Left lung (tissue), 10 donors: ENCODE data around the gene SUPT6H. TPM values are rescaled to one million over a fixed set of nuclear protein-coding genes. Genes with fewer than 3 reads are reported as not detected.

Experiments
- ATAC-seq: fragments of 200-7000 bp; cut with Tn5 transposase; one replicate; pipeline ENCODE4 v1.9.1; 2020; ENCODE audit warnings: moderate library complexity
- DNase-seq, 4 donors: peaks; one replicate each; pipeline ENCODE4 v3.0.0-alpha.2; 2013 to 2020
- H3K27ac ChIP-seq, 2 donors: fragments of 200-600 bp; sonication (generic) in 1 of 2; one replicate each; pipeline versions ENCODE4 v1.5.0 to v1.8.0; 2020 to 2021
- H3K27me3 ChIP-seq, 2 donors: fragments of 200-600 bp; sonication (generic) in 1 of 2; one replicate each; pipeline versions ENCODE4 v1.5.0 to v1.8.0; 2020 to 2021
- H3K36me3 ChIP-seq, 2 donors: fragments of 200-600 bp; sonication (generic) in 1 of 2; one replicate each; pipeline versions ENCODE4 v1.5.0 to v1.8.0; 2020 to 2021
- H3K4me1 ChIP-seq, 2 donors: fragments of 200-600 bp; one replicate each; pipeline ENCODE4 v1.8.0; 2021
- H3K4me3 ChIP-seq, 2 donors: fragments of 200-600 bp; sonication (generic) in 1 of 2; one replicate each; pipeline versions ENCODE4 v1.5.0 to v1.8.0; 2020 to 2021; ENCODE audit warnings: mild to moderate bottlenecking in 1 of 2
- H3K9me3 ChIP-seq, 2 donors: fragments of 200-600 bp; sonication (generic) in 1 of 2; one replicate each; pipeline versions ENCODE4 v1.5.0 to v1.8.0; 2020 to 2021
- intact Hi-C, 2 donors: fragments of 100-400 bp; cut with DNase I; formaldehyde crosslinking; loops; one replicate each; pipeline versions ENCODE4 v1.11.2 to v1.14.2; 2022
- polyA plus RNA-seq, 6 donors: library from polyadenylated mRNA; unstranded; fragments of 120-200 nt; gene quantifications; one replicate each; pipeline ENCODE4 v1.2.1, GENCODE V29; 2013; ENCODE audit not compliant: insufficient read length in 6 of 6
- total RNA-seq, 2 donors: library from RNA; stranded (reverse); fragmentation: NEBNext Ultra II Directional; extraction: Animal tissue kit (Norgen Biotek cat#: 25700); gene quantifications; one replicate each; pipeline ENCODE4 v1.2.1, GENCODE V29; 2021
- TF ChIP-seq, protein P1 (sequence below), 2 donors: fragments of 200-600 bp; sonication (generic) in 1 of 2; IDR thresholded peaks; one replicate each; pipeline versions ENCODE4 v1.5.0 to v1.8.0; 2021; ENCODE audit warnings: antibody characterized with exemption in 2 of 2
- donor health status: DM: no; HTN: yes; CAD: no.
- donor health status: DM: no; HTN: no; CAD: no.

SUPT6H gene
- total and polyA plus RNA-seq, 8 donors = 55.1 to 76.1 (median 72.9) TPM

DNA sequence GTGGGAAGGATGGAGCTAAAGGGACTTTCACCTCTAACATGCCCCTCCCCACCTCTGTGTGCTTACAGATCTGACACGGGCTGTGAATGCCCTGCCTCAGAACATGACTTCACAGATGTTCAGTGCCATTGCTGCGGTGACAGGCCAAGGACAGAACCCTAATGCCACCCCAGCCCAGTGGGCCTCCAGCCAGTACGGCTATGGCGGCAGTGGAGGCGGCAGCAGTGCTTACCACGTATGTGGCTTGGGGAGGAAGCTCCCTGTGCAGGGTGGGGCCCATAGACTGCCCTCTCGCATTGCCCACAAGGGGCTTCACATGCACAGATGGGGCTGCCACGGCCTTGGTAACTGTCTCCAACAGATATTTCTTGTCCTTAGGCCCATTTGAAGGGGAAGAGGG, 38.3 kb downstream of the SUPT6H start:
- no peaks in the 10 kb centered on the region for H3K27me3 ChIP-seq
- DNase-seq (no peak), ATAC-seq (no peak)
- intact Hi-C loops = no loop called here
- no peak overlapping the region for H3K4me3 ChIP-seq
- no peak overlapping the region for H3K27ac ChIP-seq
- no peaks in the 10 kb centered on the region for H3K4me1 ChIP-seq
- H3K9me3 ChIP-seq = no peaks in the 10 kb centered on the region
- TF ChIP-seq, protein P1, sequence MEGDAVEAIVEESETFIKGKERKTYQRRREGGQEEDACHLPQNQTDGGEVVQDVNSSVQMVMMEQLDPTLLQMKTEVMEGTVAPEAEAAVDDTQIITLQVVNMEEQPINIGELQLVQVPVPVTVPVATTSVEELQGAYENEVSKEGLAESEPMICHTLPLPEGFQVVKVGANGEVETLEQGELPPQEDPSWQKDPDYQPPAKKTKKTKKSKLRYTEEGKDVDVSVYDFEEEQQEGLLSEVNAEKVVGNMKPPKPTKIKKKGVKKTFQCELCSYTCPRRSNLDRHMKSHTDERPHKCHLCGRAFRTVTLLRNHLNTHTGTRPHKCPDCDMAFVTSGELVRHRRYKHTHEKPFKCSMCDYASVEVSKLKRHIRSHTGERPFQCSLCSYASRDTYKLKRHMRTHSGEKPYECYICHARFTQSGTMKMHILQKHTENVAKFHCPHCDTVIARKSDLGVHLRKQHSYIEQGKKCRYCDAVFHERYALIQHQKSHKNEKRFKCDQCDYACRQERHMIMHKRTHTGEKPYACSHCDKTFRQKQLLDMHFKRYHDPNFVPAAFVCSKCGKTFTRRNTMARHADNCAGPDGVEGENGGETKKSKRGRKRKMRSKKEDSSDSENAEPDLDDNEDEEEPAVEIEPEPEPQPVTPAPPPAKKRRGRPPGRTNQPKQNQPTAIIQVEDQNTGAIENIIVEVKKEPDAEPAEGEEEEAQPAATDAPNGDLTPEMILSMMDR (IDR thresholded peaks at IDR 0.05) = no peak
- H3K36me3 ChIP-seq = peaks cover 0 to 98% of the 10 kb centered on the region in 2 donors

- intact Hi-C loops = no loop called here
- Histone ChIP-seq H3K27ac (no peak overlapping the region), H3K4me3 (no peak overlapping the region), H3K9me3 (no peaks in the 10 kb centered on the region), H3K4me1 (no peaks in the 10 kb centered on the region), H3K36me3 (peaks cover 0 to 95% of the 10 kb centered on the region in 2 donors), H3K27me3 (no peaks in the 10 kb centered on the region)
- DNase-seq (no peak), ATAC-seq (no peak)
- TF ChIP-seq, protein P1 (IDR thresholded peaks at IDR 0.05) = no peak
Measured at GRCh38 chr17:28700830-28701492, 39.0 kb downstream of the SUPT6H start.

GRCh38 chr17:28702026-28702751, 40.2 kb downstream of the SUPT6H start:
- H3K36me3 ChIP-seq = peaks cover 0 to 85% of the 10 kb centered on the region in 2 donors
- TF ChIP-seq, protein P1 (IDR thresholded peaks at IDR 0.05) = no peak
- DNase-seq = no peak
- no peak overlapping the region for H3K4me3 ChIP-seq
- intact Hi-C loops = no loop called here
- no peaks in the 10 kb centered on the region for H3K9me3 ChIP-seq
- no peaks in the 10 kb centered on the region for H3K4me1 ChIP-seq
- no peak overlapping the region for H3K27ac ChIP-seq
- H3K27me3 ChIP-seq = no peaks in the 10 kb centered on the region
- ATAC-seq = no peak

DNA sequence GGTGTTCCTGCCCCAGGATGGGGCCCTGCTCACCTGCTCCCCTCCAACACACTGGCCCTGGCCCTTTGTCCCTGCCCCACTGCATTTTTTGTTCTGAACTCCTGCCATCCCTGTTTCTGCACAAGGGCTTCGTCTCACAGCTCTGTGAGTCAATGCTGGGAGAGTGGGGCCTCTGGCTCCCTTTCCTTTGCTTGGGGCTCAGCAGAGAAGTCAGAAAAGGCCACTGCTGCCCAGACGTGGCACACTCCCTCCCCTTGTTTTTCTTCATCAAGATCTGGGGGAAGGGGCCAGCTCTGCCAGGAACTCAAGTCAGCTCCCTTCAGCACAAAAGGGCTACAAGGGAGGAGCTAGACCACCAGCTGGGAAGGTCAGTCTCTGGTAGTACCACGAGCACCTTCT, 40.7 kb downstream of the SUPT6H start:
- intact Hi-C loops = no loop called here
- Histone ChIP-seq H3K4me1 (no peaks in the 10 kb centered on the region), H3K27ac (no peak overlapping the region), H3K9me3 (no peaks in the 10 kb centered on the region), H3K36me3 (peaks cover 0 to 79% of the 10 kb centered on the region in 2 donors), H3K4me3 (no peak overlapping the region), H3K27me3 (no peaks in the 10 kb centered on the region)
- TF ChIP-seq, protein P1 (IDR thresholded peaks at IDR 0.05) = no peak
- DNase-seq (no peak), ATAC-seq (no peak)

- TF ChIP-seq, protein P1 (IDR thresholded peaks at IDR 0.05) = no peak
- intact Hi-C loops = no loop called here
- H3K9me3 ChIP-seq = no peaks in the 10 kb centered on the region
- no peaks in the 10 kb centered on the region for H3K4me1 ChIP-seq
- peaks cover 0 to 70% of the 10 kb centered on the region in 2 donors for H3K36me3 ChIP-seq
- no peaks in the 10 kb centered on the region for H3K27me3 ChIP-seq
- H3K27ac ChIP-seq = no peak overlapping the region
- no peak overlapping the region for H3K4me3 ChIP-seq
- no peak for ATAC-seq
- no peak for DNase-seq
Measured at GRCh38 chr17:28703552-28704218, 41.7 kb downstream of the SUPT6H start.
